ENCODE measurements around the gene MNX1. TPM values are rescaled to one million over a fixed set of nuclear protein-coding genes. Genes with fewer than 3 reads are reported as not detected.

MNX1 gene
- total and polyA plus RNA-seq, 10 of the 15 experiments (the other 5 are each of a cell fraction or from before 2014, with no cell fraction given), result 0.22 to 2.7 (median 1.3) TPM; not detected in 1

GRCh38 chr7:156964971-156965370 is 45.5 kb downstream of the MNX1 start:
- no peak overlapping the region for H3K9ac ChIP-seq (ENCODE audit: control insufficient read depth, insufficient read depth, low read length)
- no peak for TF ChIP-seq ZBED1 (IDR thresholded peaks at IDR 0.05; ENCODE audit: borderline replicate concordance)
- TF ChIP-seq KDM1A (IDR thresholded peaks at IDR 0.05; ENCODE audit: borderline replicate concordance), result no peak
- TF ChIP-seq NRF1 (conservative IDR thresholded peaks at IDR 0.05; ENCODE audit: low read depth, low read length), result no peak
- no peak for TF ChIP-seq NKRF (conservative IDR thresholded peaks at IDR 0.05)
- no peak for TF ChIP-seq TARDBP (IDR thresholded peaks at IDR 0.05; ENCODE audit: borderline replicate concordance)
- TF ChIP-seq ASH2L (IDR thresholded peaks at IDR 0.05; ENCODE audit: borderline replicate concordance, low read depth), result no peak
- no peak for TF ChIP-seq BCLAF1 (IDR thresholded peaks at IDR 0.05)
- no peak for TF ChIP-seq HCFC1 (IDR thresholded peaks at IDR 0.05; ENCODE audit: low read length)
- no peak for TF ChIP-seq MXI1 (IDR thresholded peaks at IDR 0.05; ENCODE audit: low read depth, low read length)
- no peak for TF ChIP-seq CUX1 (IDR thresholded peaks at IDR 0.05; ENCODE audit: insufficient replicate concordance, low read depth, low read length)
- no peak for TF ChIP-seq KAT2A (conservative IDR thresholded peaks at IDR 0.05; ENCODE audit: control insufficient read depth, low read depth, low read length)
- no peak for TF ChIP-seq RB1 (IDR thresholded peaks at IDR 0.05; ENCODE audit: borderline replicate concordance)
- no peak for TF ChIP-seq FOXK2 (IDR thresholded peaks at IDR 0.05)
- POLR2A ChIA-PET, result no interaction called here
- no peak overlapping the region for H3K4me3 ChIP-seq
- RAD21 ChIA-PET (ENCODE audit: unreplicated experiment), result no interaction called here
- BruUV-seq (replicated peaks), result no TSS peak
- no peaks in the 10 kb centered on the region for H3K79me2 ChIP-seq (ENCODE audit: control insufficient read depth, insufficient read depth, low read length)
- no peak overlapping the region for H3K27ac ChIP-seq (ENCODE audit: control insufficient read depth, insufficient read depth)
- intact Hi-C loops (cut with micrococcal nuclease; ENCODE audit: unreplicated experiment), result no loop called here
- no peak overlapping the region for H3K4me2 ChIP-seq (ENCODE audit: control insufficient read depth, insufficient read depth)
- WGBS (ENCODE audit: insufficient coverage, insufficient replicate concordance, low lambda C conversion rate, missing lambda C conversion rate), result 96% methylated on average over 11 of the region's 11 CpGs
- CTCF ChIA-PET, result interaction anchor here (0.6 to 0.8 kb wide), 2 partner anchors 38 to 309 kb away, joined by 3 read pairs; no protein-coding TSS in a partner anchor
- ATAC-seq, result no peak
- H3K4me1 ChIP-seq (ENCODE audit: control insufficient read depth, insufficient read depth, low read length), result no peaks in the 10 kb centered on the region
- no peaks in the 10 kb centered on the region for H4K20me1 ChIP-seq (ENCODE audit: control insufficient read depth, insufficient read depth)
- in situ Hi-C loops (cut with MboI), result loop anchor here (10.0 kb wide), 1 partner anchor 290 kb away; no protein-coding TSS in a partner anchor
- SMC1A ChIA-PET (ENCODE audit: uncharacterized antibody, unreplicated experiment), result interaction anchor here (1.0 kb wide), 1 partner anchor 14 kb away, joined by 3 read pairs; no protein-coding TSS in a partner anchor
- FAIRE-seq, result no peak
- H3K27me3 ChIP-seq (replicated peaks in 1 of 2; ENCODE audit: control insufficient read depth in 2 of 2, insufficient read depth in 2 of 2, low read length in 1 of 2), result no peaks in the 10 kb centered on the region
- no peaks in the 10 kb centered on the region for H3K9me3 ChIP-seq (replicated peaks; ENCODE audit: control insufficient read depth, insufficient read depth, low read length)
- H3K36me3 ChIP-seq (ENCODE audit: control insufficient read depth in 2 of 2, insufficient read depth in 2 of 2, low read length in 1 of 2), result peaks cover 37 to 40% of the 10 kb centered on the region in 2 experiments
- H2AFZ ChIP-seq (ENCODE audit: control insufficient read depth, low read depth, low read length), result no peak overlapping the region
- DNase-seq (ENCODE audit: low read depth, low spot score), result no peak
